OCI-LY1 (cell line): Measurements from ENCODE around the gene SLC4A1.

ENCODE experiments used
- H2AFZ ChIP-seq: fragments of 200-600 bp; sonication (generic), shearing (Covaris generic); 2 replicates; pipeline ENCODE4 v1.6.0; 2014; ENCODE audit warnings: antibody characterized with exemption, mild to moderate bottlenecking, low read length
- H3F3A ChIP-seq: fragments of 200-600 bp; sonication (generic), shearing (Covaris generic); 2 replicates; pipeline ENCODE4 v1.6.0; 2014; ENCODE audit warnings: mild to moderate bottlenecking, antibody characterized with exemption, low read length, moderate library complexity; ENCODE audit not compliant: insufficient read depth
- H3K27ac ChIP-seq: fragments of 200-600 bp; sonication (generic); 2 replicates; pipeline ENCODE4 v1.5.1; 2014; ENCODE audit warnings: low read length, mixed run types, mild to moderate bottlenecking, low read depth; ENCODE audit not compliant: poor library complexity, severe bottlenecking
- H3K27me3 ChIP-seq: fragments of 200-600 bp; sonication (generic); 2 replicates; pipeline ENCODE4 v1.6.0; 2014; ENCODE audit warnings: antibody characterized with exemption, mild to moderate bottlenecking, low read length, moderate library complexity; ENCODE audit not compliant: insufficient read depth
- H3K36me3 ChIP-seq: fragments of 200-600 bp; sonication (generic); 2 replicates; pipeline ENCODE4 v1.6.1; 2014; ENCODE audit warnings: mild to moderate bottlenecking, antibody characterized with exemption, low read length, moderate library complexity, mixed read lengths; ENCODE audit not compliant: insufficient read depth
- H3K4me1 ChIP-seq: fragments of 200-600 bp; sonication (generic); 2 replicates; pipeline ENCODE4 v1.5.1; 2014; ENCODE audit warnings: mild to moderate bottlenecking, low read length, moderate library complexity; ENCODE audit not compliant: insufficient read depth, severe bottlenecking
- H3K4me2 ChIP-seq: fragments of 200-600 bp; sonication (generic), shearing (Covaris generic); 2 replicates; pipeline ENCODE4 v1.6.1; 2014; ENCODE audit warnings: low read length
- H3K4me3 ChIP-seq: fragments of 200-600 bp; sonication (generic); 2 replicates; pipeline ENCODE4 v1.5.1; 2014; ENCODE audit warnings: low read length, low read depth, mild to moderate bottlenecking, mixed read lengths; ENCODE audit not compliant: poor library complexity, severe bottlenecking
- H3K79me2 ChIP-seq: fragments of 200-600 bp; shearing (Covaris generic); 2 replicates; pipeline ENCODE4 v1.6.1; 2016; ENCODE audit warnings: mixed run types, low read length, mixed read lengths; ENCODE audit not compliant: insufficient read depth
- H3K9ac ChIP-seq: fragments of 200-600 bp; sonication (generic), shearing (Covaris generic); 2 replicates; pipeline ENCODE4 v1.6.1; 2014; ENCODE audit warnings: mild to moderate bottlenecking, low read length, mixed read lengths
- H3K9me2 ChIP-seq: fragments of 200-600 bp; sonication (generic), shearing (Covaris generic); 2 replicates; pipeline ENCODE4 v1.6.1; 2014; ENCODE audit warnings: low read depth, mild to moderate bottlenecking, low read length, mixed read lengths
- H3K9me3 ChIP-seq: fragments of 200-600 bp; shearing (Covaris generic); 2 replicates; pipeline ENCODE4 v1.6.1; 2014; ENCODE audit warnings: low read length, mixed read lengths
- H4K20me1 ChIP-seq: fragments of 200-600 bp; sonication (generic), shearing (Covaris generic); 2 replicates; pipeline ENCODE4 v1.6.0; 2016; ENCODE audit warnings: mild to moderate bottlenecking, low read length; ENCODE audit not compliant: insufficient read depth
- CTCF ChIP-seq: fragments of 200-600 bp; sonication (generic), shearing (Covaris generic); IDR thresholded peaks from 2 replicates; pipeline ENCODE4 v1.5.1; 2017; ENCODE audit warnings: mild to moderate bottlenecking, antibody characterized with exemption, low read length, moderate library complexity, mixed read lengths
- EZH2 ChIP-seq: fragments of 200-600 bp; sonication (generic), shearing (Covaris generic); IDR thresholded peaks from 2 replicates; pipeline ENCODE4 v1.8.0; 2017; ENCODE audit warnings: borderline replicate concordance, mixed run types, mild to moderate bottlenecking, antibody characterized with exemption, low read length, moderate library complexity, mixed read lengths

Gene SLC4A1

GRCh38 chr17:44312396-44313104, 44.6 kb upstream of the SLC4A1 start:
- Histone ChIP-seq H3K9me3 (no peaks in the 10 kb centered on the region), H3F3A (no peaks in the 10 kb centered on the region), H3K27me3 (peaks cover 6% of the 10 kb centered on the region; the same call in 1 of the 2 replicates), H3K4me2 (no peak overlapping the region), H3K36me3 (no peaks in the 10 kb centered on the region), H3K9ac (no peak overlapping the region), H3K27ac (no peak overlapping the region), H3K9me2 (no peaks in the 10 kb centered on the region), H4K20me1 (no peaks in the 10 kb centered on the region), H3K79me2 (no peaks in the 10 kb centered on the region), H2AFZ (no peak overlapping the region), H3K4me3 (no peak overlapping the region), H3K4me1 (peaks cover 15% of the 10 kb centered on the region)
- TF ChIP-seq EZH2 (no peak), CTCF (no peak)

- Histone ChIP-seq H3K4me1 (peaks cover 15% of the 10 kb centered on the region), H3K9me3 (no peaks in the 10 kb centered on the region), H3F3A (no peaks in the 10 kb centered on the region), H2AFZ (no peak overlapping the region), H3K9me2 (no peaks in the 10 kb centered on the region), H3K36me3 (no peaks in the 10 kb centered on the region), H3K79me2 (no peaks in the 10 kb centered on the region), H3K27ac (no peak overlapping the region), H3K9ac (no peak overlapping the region), H3K4me3 (no peak overlapping the region), H3K4me2 (no peak overlapping the region), H3K27me3 (peaks cover 6% of the 10 kb centered on the region; the same call in 1 of the 2 replicates), H4K20me1 (no peaks in the 10 kb centered on the region)
- TF ChIP-seq CTCF (no peak), EZH2 (no peak)
Measured at GRCh38 chr17:44311562-44312181, 43.7 kb upstream of the SLC4A1 start.

GRCh38 chr17:44310609-44311376, 42.9 kb upstream of the SLC4A1 start:
- Histone ChIP-seq H3K36me3 (no peaks in the 10 kb centered on the region), H2AFZ (no peak overlapping the region), H3K4me3 (no peak overlapping the region), H3K27me3 (peaks cover 4% of the 10 kb centered on the region; the same call in 1 of the 2 replicates), H3K4me2 (no peak overlapping the region), H3K9me3 (no peaks in the 10 kb centered on the region), H3K4me1 (peaks cover 15% of the 10 kb centered on the region), H3K9ac (no peak overlapping the region), H3K79me2 (no peaks in the 10 kb centered on the region), H3F3A (no peaks in the 10 kb centered on the region), H3K27ac (no peak overlapping the region), H3K9me2 (no peaks in the 10 kb centered on the region), H4K20me1 (no peaks in the 10 kb centered on the region)
- TF ChIP-seq CTCF (no peak), EZH2 (no peak)
